Ishikawa (cell line): ENCODE results near the gene UGT2B7.

Experiments
- CEBPB ChIP-seq: IDR thresholded peaks from 2 replicates; pipeline ENCODE4 v1.6.1; 2012
- CREB1 ChIP-seq: IDR thresholded peaks from 2 replicates; pipeline ENCODE4 v1.6.1; 2012; ENCODE audit warnings: low read depth
- EGR1 ChIP-seq: IDR thresholded peaks from 2 replicates; pipeline ENCODE4 v1.6.1; 2012
- EP300 ChIP-seq: IDR thresholded peaks from 2 replicates; pipeline ENCODE4 v1.6.1; 2012; ENCODE audit warnings: borderline replicate concordance
- FOXM1 ChIP-seq: IDR thresholded peaks from 2 replicates; pipeline ENCODE4 v1.6.1; 2012; ENCODE audit warnings: low read depth, borderline replicate concordance
- NFIC ChIP-seq: IDR thresholded peaks from 2 replicates; pipeline ENCODE4 v1.6.1; 2012
- RAD21 ChIP-seq: IDR thresholded peaks from 2 replicates; pipeline ENCODE4 v1.6.1; 2012; ENCODE audit warnings: low read depth
- TAF1 ChIP-seq: IDR thresholded peaks from 2 replicates; pipeline ENCODE4 v1.6.1; 2012; ENCODE audit warnings: low read depth, mild to moderate bottlenecking
- TCF12 ChIP-seq: IDR thresholded peaks from 2 replicates; pipeline ENCODE4 v1.6.1; 2012; ENCODE audit warnings: low read depth
- TEAD4 ChIP-seq: IDR thresholded peaks from 2 replicates; pipeline ENCODE4 v1.6.1; 2012
- YY1 ChIP-seq: IDR thresholded peaks from 2 replicates; pipeline ENCODE4 v1.6.1; 2012; ENCODE audit warnings: low read depth
- ZBTB7A ChIP-seq: IDR thresholded peaks from 2 replicates; pipeline ENCODE4 v1.6.1; 2012; ENCODE audit warnings: low read depth
- TF ChIP-seq, protein P1 (sequence below): IDR thresholded peaks from 2 replicates; pipeline ENCODE4 v1.6.1; 2012
- TF ChIP-seq, protein P2 (sequence below): IDR thresholded peaks from 2 replicates; pipeline ENCODE4 v1.6.1; 2012; ENCODE audit warnings: low read depth, mild to moderate bottlenecking
- TF ChIP-seq, protein P3 (sequence below): IDR thresholded peaks from 2 replicates; pipeline ENCODE4 v1.6.1; 2012

Gene UGT2B7

DNA sequence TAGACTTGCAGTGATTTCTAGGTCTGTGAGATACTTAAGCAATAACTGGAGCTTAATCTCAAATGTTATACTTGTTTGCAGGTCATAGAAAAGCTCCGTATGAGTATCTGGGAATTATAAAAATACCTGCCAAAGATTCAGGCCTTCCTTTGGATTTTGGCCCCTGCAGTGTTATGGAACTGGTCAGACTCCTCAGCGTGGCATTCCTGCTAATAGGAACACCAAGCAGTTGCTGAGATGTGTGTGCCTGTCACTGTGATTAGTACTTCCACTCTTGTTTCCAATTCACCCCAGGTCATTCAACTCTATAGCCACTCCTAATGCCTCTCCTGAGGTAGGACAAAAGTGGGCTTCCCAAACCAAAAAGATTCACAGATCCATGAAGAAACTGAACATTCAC is 7.8 kb upstream of the UGT2B7 start:
- no peak for TF ChIP-seq EGR1
- TF ChIP-seq RAD21, result no peak
- no peak for TF ChIP-seq TCF12
- no peak for TF ChIP-seq TEAD4
- TF ChIP-seq, protein P1, sequence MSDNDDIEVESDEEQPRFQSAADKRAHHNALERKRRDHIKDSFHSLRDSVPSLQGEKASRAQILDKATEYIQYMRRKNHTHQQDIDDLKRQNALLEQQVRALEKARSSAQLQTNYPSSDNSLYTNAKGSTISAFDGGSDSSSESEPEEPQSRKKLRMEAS, result no peak
- no peak for TF ChIP-seq NFIC
- TF ChIP-seq FOXM1, result no peak
- TF ChIP-seq YY1, result no peak
- TF ChIP-seq CEBPB, result no peak
- TF ChIP-seq, protein P2, sequence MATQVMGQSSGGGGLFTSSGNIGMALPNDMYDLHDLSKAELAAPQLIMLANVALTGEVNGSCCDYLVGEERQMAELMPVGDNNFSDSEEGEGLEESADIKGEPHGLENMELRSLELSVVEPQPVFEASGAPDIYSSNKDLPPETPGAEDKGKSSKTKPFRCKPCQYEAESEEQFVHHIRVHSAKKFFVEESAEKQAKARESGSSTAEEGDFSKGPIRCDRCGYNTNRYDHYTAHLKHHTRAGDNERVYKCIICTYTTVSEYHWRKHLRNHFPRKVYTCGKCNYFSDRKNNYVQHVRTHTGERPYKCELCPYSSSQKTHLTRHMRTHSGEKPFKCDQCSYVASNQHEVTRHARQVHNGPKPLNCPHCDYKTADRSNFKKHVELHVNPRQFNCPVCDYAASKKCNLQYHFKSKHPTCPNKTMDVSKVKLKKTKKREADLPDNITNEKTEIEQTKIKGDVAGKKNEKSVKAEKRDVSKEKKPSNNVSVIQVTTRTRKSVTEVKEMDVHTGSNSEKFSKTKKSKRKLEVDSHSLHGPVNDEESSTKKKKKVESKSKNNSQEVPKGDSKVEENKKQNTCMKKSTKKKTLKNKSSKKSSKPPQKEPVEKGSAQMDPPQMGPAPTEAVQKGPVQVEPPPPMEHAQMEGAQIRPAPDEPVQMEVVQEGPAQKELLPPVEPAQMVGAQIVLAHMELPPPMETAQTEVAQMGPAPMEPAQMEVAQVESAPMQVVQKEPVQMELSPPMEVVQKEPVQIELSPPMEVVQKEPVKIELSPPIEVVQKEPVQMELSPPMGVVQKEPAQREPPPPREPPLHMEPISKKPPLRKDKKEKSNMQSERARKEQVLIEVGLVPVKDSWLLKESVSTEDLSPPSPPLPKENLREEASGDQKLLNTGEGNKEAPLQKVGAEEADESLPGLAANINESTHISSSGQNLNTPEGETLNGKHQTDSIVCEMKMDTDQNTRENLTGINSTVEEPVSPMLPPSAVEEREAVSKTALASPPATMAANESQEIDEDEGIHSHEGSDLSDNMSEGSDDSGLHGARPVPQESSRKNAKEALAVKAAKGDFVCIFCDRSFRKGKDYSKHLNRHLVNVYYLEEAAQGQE, result no peak
- TF ChIP-seq, protein P3, sequence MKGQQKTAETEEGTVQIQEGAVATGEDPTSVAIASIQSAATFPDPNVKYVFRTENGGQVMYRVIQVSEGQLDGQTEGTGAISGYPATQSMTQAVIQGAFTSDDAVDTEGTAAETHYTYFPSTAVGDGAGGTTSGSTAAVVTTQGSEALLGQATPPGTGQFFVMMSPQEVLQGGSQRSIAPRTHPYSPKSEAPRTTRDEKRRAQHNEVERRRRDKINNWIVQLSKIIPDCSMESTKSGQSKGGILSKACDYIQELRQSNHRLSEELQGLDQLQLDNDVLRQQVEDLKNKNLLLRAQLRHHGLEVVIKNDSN, result no peak
- TF ChIP-seq EP300, result no peak
- no peak for TF ChIP-seq TAF1

DNA sequence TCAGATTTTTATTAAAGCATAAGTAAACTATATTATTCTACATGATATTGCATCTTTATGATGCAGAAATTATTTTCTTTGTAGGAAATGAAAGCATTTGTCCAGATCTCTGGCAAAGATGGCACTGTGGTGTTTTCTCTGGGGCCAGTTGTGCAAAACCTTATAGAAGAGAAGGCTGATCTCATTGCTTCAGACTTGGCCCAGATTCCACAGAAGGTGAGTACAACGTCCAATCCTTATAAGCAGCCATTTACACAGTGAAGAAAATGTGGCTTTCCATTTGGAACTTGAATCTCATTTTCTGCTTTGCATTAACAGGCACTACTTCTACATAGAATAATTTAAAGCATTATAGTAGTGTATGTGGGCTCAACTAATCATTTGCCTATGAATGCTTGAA is 6.9 kb upstream of the UGT2B7 start:
- no peak for TF ChIP-seq NFIC
- no peak for TF ChIP-seq TEAD4
- TF ChIP-seq TCF12, result no peak

DNA sequence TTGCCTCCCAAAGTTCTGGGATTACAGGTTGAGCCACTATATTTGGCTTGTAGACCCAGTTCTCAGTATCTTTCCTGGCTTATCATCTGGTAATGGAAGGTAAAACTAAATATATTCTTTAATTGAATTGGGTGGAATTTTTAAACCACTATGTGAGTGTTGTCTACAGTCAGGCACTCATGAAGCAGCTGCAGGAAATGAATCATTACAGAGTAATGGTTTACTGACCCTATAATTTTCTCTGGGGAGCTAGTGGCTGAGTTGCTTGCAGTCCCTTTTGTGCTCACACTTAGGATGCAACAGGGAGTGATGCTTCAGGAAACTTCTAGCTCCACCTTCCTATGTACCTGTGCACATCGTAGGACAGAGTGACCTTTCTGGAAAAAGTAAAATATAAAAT is 4.1 kb upstream of the UGT2B7 start:
- TF ChIP-seq, protein P3, result no peak
- TF ChIP-seq TAF1 (no peak), TEAD4 (no peak), EP300 (no peak), ZBTB7A (no peak), RAD21 (no peak), NFIC (no peak), CREB1 (no peak), CEBPB (no peak), EGR1 (no peak), FOXM1 (no peak), YY1 (no peak), TCF12 (no peak)
- TF ChIP-seq, protein P2, result no peak
- TF ChIP-seq, protein P1, result no peak

DNA sequence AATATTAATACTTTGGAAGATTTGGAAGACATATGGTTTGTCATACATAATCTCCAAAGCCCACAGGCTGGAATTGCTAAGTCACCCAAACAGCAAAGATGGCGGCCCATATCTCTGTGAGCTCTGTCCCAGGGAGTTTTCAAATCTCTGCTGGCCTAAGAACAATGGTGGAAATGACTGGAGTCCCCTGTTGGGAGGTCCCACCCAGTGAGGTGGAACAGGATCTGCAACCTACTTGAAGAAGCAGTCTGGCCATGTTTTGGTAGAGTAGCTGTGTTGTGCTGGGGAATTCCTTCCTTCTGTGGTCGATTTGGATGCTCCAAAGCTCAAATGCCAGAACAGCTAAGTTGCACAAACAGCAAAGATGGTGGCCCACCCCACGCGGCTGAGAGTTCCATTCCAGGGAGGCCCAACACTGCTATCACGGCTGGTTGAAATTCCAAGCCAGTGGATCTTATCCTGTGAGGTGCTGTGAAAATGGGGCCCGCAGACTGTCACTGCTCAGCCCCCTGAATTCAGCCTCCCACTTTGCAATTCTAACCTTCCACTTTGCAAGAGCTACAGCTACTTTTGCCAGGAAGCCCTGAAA is 3.2 kb upstream of the UGT2B7 start:
- TF ChIP-seq YY1, result no peak

DNA sequence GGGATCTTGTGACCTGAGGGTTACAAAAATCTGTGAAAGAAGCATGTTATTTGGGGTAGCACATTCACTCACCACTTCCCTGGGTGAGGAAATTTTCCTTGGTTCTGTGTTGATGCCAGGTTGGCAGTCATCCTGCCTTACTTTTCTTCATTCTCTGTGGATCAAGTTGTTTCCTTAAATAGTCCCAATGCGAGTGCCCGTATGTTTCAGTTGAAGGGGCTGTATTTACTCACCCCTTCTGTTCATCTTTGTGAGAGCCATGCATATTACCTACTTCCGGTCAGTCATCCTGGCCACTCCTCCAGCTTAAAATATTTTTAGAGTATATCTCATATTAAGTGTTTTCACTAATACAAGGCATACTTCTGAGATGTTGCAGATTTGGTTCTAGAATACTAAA is 2.6 kb upstream of the UGT2B7 start:
- TF ChIP-seq TAF1, result no peak
- TF ChIP-seq EGR1, result no peak
- no peak for TF ChIP-seq FOXM1
- TF ChIP-seq ZBTB7A, result no peak
- TF ChIP-seq YY1, result no peak
- TF ChIP-seq NFIC, result no peak

DNA sequence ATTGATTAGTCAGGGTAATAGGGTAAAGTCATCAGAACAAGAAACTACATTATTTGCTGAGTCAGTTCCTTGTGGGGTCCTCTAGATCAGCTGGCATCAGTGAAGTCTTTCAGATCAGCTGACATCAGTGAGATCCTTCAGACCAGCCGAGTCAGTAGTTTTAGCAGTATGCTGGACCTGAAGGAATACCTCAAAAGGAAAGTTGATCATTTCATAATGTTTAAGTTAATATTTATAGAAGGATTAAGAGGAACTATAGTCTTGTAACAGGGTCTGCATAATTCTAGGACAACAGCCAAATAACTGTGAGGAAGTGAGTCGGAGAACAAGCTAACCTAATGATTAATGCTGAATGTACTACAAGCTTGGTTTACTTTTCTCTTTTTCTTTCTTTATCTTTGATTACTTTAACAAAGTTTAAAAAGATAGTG is 958 bp upstream of the UGT2B7 start:
- TF ChIP-seq EP300 (no peak), FOXM1 (no peak), TCF12 (no peak), NFIC (no peak), TAF1 (no peak), YY1 (no peak), RAD21 (no peak), CEBPB (no peak), TEAD4 (no peak)
- TF ChIP-seq, protein P3, result no peak
- TF ChIP-seq, protein P1, result no peak
- TF ChIP-seq, protein P2, result no peak
